ENCODE measurements around the gene TP73.

The TP73 gene

DNA sequence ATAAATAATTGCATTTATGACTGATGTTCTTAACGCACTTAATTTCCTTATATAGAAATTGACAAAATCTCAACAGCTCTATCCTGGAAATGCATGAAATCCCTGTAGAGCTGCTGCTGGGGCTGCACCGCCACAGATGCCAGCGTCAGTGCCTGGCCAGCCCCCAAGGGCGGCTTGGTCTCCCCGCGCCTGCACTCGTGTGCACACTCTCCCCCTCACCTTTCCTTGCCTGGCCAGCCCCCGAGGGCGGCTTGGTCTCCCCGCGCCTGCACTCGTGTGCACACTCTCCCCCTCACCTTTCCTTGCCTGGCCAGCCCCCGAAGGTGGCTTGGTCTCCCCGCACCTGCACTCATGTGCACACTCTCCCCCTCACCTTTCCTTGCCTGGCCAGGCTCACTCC is 16.2 kb upstream of the TP73 start:
- DNase-seq, result no peak

DNA sequence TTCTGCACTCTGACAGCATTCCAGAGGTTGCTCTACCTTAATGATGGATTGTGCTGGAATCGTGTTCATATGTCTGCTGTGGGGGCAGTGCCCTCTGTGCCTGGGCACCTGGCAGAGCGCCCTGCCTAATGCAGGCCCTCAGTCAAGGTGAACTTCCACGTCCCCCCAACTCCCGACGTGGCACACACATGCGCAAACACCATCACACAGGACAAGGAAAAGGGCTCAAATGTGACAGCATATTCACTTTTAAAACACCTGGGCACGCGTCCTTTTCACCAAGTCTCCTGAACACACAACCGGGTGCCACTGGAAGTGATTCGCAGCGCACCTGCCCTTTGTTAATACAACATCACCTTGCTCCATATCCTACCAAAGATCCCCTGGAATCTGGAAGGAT is 15.8 kb upstream of the TP73 start:
- DNase-seq, result no peak

DNA sequence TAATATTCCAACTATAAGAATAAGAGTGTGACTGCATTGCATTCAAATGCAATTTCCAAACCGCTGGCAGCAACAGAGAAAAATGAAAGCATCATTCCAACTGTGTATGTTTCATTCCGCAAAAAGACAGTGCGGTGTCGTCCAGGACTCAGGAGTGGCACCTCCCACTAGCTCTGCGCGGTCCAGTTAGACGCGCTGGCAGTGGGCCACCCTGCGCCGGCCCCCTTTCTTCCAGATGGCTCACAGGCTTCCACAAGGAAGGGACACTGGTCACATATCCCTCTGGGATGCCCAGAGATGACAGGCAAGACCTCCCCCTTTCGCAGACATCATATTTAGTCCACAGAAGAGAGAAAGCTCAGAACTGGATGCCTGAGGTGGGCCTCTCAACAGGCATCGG is 14.3 kb upstream of the TP73 start:
- DNase-seq, result no peak

DNA sequence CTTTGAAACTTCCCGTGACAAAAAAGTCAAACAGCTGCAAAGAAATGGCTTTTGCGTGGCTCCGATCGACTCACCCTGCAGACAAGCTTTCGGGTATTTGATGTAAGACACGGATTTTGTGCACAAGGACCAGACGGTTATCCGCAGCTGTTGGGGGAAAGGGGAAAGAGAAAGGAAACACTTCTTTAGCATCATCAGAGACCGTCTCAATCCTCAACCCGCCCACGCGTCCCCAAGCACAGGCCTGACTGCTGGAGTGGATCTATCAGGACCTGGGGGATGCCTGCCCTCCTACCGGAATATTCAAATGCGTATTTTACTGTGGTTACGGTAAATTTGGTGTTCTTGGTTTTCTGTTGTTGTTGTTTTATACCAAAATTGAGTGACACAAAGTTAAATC is 13.6 kb upstream of the TP73 start:
- no peak for DNase-seq

DNA sequence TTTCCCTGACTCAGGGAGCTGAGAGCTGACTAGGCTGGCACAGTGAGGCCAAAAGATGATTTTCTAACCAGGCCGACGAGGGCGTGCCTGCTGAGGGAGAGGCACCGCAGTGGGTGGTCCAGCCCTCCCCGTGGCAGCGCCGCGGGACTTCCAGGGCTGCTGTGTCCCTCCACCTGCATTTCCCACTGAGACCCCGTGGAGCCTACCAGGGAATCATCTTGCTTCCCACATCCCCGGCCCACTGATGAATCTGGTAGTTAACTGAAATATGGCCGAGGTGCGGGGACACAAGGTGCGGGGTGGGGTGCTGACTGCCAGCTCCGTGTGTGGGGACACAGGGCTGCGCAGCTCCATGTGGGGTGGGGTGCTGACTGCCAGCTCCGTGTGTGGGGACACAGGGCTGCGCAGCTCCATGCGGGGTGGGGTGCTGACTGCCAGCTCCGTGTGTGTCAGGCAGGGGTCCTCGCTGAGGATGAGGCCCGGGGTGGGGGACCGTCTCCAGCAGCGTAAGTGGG is 12.9 kb upstream of the TP73 start:
- DNase-seq, result no peak

DNA sequence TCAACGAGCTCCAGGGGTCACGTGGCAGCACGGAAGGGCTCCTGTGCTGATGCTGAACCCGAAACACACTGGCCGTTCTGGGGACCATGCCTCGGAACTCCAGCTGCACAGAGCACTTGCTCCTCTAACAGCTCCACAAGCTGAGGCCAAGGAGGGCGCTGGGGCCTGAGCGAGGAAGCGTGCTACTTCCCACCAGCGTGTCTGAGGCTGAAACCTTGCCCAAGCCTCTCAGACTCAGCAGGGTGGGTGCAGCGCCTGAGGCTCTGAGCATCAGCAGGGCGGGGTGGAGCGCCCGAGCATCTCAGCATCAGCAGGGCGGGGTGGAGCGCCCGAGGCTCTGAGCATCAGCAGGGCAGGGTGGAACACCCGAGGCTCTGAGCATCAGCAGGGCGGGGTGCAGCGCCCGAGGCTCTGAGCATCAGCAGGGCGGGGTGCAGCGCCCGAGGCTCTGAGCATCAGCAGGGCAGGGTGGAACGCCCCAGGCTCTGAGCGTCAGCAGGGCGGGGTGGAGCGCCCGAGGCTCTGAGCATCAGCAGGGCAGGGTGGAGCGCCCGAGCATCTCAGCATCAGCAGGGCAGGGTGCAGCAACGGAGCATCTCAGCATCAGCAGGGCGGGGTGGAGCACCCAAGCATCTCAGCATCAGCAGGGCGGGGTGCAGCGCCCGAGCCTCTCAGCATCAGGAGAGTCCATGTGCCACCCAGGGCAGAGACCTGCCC is 12.0 kb upstream of the TP73 start:
- no peak for DNase-seq

DNA sequence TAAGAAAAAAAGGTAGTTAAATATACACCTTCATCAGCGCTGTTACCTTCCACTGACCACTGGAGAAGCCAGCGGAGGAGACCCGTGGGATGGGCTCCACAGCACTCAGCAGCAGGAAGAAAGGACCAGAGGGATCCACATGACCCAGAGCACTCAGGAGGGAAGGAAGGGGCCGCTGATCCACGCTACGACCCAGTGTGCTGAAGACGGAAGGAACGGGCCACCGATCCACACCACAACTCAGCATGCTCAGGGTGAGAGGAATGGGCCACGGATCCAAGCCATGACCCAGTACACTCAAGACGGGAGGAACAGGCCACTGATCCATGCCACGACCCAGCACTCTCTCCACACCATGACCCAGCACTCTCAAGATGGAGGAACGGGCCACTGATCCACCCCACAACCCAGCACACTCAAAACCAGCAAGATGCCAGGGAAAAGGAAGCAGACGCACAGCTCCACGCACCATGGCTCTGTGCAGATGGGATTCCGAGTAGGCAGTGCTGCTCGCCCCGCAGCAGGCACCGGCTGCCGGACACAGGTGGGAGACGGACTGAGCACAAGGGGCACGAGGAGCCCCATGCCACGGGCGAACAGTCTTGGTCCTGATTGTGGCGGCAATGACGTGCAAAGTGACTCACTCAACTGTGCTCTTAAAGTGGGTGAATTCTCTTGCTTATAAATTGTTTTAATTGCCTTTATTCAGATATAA is 11.1 kb upstream of the TP73 start:
- no peak for DNase-seq

DNA sequence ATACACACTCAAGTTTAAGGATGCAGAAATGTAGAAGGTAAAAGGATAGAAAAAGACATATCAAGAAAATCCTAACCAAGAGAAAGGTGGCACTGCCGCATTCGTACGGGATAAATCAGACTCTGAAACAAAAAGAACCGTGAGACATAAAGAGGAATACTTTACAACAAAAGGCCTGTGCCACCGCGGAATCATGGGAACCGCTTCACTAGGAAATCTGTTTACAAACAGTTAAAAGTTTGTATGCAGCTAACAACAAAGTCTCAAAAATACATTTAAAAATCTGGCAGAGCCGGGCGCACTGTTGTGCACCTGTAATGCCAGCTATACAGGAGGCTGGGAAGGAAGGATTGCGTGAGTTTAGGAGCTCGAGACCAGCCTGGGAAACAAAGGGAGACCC is 10.5 kb upstream of the TP73 start:
- DNase-seq, result no peak

DNA sequence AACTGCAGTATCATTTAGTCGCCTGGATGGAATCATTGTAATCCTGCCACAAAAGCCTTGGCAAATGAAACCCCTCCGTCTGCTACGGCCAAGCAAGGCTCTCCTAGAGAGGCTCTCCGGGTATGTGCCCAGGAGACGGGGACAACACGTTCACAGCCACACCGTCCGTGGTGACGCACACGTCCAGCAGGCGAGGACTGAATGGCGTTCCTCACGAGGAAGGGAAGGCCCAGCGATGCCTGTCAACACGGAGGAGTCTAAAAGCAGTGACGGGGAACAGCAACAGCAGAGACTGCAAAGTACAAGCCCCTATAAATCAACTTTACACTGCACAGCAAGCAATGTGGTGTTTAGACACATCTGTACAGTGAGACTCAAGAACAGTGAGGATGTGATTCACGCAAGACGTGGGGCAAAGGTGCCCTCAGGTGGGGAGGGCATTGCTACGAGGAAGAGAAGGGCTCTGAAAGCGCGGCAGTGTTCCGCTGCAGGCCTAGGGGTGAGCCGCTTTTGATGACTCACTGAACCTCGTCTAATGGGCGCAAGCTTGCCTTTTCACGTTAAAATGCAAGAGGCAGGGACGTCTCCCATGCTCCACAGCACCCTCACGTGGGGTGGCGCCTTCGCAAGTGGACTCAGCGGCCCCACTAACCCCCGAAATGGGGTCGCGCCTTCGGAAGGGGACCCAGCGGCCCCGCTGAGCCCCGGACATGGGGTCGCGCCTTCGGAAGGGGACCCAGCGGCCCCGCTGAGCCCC is 9.2 kb upstream of the TP73 start:
- no peak for DNase-seq

DNA sequence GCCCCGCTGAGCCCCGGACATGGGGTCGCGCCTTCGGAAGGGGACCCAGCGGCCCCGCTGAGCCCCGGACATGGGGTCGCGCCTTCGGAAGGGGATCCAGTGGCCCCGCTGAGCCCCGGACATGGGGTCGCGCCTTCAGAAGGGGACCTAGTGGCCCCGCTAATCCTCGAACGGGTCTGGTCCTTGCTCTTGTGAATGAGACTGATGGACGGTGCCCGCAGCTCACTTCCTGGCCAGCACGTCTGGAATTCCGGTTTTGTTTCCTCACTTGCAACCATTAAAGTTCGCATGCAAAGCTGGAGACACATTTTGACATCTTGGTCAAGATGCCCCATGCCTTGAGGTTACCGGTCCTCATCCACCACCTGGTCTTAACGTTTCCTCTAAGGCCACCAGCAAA is 8.0 kb upstream of the TP73 start:
- no peak for DNase-seq

DNA sequence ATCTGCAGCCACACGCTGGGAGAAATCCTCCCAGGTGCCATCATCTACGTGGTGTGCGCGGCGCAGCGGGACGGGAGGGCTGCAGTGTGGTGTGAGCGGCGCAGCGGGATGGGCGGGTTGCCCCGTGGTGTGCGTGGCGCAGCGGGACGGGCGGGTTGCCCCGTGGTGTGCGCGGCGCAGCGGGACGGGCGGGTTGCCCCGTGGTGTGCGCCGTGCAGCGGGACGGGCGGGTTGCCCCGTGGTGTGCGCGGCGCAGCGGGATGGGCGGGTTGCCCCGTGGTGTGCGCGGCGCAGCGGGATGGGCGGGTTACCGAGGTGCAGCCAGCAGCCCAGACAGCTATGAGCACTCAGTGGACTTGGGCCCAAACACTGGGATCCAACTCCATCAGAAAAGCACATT is 7.1 kb upstream of the TP73 start:
- DNase-seq, result no peak

DNA sequence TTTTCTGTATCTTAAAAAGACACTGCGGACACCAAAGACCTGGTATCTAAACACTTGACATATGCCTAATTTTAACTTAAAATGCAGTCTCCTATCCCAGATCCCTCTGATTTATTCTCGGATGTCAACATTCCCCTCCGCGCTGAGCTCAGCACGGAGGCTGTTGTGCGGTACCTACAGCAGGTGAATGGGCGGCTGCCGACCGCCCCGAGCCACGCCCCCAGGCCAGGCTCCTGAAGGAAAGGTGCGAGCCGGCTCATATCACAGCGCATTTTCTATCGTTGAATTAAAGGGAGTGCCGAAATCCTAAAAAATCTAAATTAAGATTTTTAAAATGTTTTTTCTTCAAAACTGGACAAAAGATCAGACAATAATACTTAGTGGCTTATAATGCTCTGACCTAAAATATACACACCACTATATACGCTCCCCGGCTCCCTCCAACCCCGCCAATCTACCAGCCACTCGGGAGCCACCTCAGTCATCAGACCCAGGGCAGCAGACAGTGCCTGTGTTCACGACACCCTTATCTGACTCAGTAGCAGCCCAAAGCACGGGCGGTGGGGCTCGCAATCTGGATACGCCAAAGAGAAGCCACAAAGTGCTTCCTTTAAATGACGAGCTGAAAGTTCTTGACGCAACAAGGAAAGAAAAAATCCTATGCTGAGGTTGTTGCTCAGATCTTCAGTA is 6.5 kb upstream of the TP73 start:
- no peak for DNase-seq

DNA sequence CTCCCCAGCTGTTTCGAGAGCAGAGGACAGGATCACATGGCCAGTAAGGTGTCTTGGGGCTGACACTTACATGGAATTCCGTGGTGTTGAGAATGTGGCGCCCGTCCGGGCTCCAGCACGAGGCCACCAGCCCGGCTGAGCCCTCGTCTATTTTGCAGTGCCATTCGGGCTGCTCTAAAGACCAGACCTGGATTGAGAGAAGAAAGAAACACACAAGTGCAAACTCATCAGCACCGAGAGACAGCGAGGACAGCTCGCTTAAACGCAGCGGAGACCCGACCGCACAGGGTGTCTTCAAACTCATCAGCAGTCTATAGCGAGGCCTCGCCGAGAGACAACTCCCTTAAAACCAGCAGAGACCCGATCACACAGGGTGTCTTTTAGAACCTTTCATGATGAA is 5.7 kb upstream of the TP73 start:
- DNase-seq, result no peak

DNA sequence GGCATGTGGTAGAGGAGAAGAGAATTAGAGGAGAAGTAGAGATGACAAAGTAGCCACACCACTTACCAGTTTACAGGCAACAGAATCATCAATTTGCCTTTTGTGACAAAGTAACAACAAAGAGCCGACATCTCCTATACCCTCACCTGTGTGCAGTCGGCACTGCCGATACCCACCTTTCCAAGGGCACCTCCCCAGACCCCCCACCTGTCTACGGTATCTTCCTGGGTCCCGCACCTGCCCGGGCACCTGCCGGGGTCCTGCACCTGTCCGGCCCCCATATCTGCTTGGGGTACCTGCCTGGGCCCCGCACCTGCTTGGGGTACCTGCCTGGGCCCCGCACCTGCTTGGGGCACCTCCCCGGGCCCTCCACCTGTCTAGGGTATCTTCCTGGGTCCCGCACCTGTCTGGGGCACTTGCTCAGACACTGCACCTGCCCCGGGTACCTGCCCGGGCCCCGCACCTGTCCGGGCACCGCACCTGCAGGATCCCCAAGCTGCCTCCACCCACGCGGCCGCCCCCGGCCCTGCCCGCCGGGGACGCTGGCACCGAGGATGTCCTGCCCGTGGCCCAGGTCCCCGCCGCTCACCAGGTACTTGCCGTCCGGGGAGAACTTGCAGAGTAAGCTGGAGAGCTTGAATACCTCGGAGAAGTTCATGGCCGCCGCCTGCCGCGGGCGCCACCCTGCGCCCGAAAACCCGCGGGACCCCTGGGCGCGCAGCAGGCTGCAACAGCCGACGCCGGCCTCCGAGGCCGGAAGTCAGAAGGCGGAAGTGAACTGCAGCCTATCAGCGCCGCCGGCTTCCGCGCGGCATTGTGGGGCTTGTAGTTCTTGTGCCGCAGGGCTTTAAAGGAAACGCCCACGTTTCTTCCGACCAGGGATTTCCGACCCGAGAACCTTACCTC is 2.7 kb upstream of the TP73 start, which contains the start of gene WRAP73:
TSS of gene WRAP73 (minus strand) at position 762 of the 906 bp plus-strand sequence. CDS start at position 658, 104 bp downstream.
- peak; percentile 73 for DNase-seq

DNA sequence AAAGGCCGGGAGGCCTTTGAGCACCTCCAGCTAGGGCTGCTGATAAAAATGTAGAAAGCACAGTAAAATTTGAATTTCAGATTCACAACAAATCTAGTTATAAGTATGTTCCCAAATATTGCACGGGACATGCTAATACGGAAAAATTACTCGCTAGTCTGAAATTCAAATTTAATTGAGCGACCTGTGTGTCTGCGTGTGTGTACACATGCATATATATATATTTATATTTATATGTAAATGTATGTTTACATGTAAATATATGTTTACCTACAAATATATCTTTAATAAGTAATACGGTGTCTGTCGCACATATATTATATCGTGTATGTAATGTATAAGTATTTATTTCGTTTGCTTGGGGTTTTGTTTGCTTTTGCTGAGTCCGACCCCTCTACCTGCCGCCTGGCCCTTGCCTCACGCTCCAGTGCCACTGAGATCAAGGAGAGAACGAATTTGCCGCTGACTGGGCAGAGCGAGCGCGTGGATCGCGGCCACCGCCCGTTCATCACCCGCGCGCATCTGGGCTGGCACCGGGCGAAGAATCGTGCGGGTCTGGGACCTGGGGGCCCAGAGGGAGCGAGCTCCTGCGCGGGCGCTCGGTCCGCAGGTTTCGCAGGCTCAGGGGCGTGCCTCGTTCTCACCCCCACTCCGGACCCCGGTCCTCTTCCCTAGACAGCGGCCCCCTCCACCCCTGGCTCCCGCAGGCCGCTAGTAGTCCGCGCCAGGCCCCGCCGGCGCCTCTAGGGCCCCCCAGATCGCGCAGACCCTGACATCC is 1.9 kb upstream of the TP73 start:
- no peak for DNase-seq

DNA sequence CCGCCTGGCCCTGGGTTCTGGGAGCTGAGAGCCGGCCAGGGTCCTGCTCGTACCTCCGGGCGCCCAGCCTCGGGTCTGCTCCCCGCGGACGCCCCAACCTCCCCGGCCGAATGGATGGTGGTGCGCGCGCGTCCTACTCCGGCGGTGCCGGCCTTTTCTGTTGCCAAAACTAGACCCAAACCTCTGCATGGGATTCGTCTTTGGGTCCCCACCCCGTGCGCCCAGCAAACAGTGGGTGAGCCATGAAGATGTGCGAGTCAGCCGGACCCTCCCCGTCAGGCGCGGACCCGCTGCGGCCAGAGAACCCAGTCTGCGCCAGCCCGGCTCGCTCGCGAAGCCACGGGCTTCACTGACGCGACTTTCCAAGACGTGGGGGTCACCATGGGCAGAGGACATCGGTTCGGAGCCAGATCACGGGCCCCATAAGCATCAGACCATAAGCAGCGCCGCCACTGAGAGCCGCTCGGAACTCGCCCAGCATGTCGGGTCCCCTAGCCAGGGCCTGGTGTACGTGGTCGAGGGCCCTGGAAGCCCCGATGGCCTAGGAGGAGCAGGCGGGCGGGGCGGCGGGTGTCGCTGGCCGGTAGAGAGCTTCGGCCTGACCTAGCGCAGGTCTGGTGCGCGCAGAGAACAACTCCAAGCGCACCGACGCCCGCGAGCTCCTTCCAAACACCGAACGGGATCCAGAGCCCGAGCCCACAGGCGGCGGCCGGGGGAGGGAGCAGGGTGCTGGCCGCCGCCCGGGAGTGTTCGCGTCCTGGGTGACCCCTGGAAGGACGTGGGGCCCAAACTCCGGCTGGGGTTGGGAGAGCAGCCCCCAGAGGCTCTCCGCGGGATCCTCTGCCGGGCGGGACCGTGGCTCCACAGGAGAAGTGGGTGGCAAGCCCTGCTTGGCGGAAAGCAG is 1.0 kb upstream of the TP73 start:
- no peak for DNase-seq

DNA sequence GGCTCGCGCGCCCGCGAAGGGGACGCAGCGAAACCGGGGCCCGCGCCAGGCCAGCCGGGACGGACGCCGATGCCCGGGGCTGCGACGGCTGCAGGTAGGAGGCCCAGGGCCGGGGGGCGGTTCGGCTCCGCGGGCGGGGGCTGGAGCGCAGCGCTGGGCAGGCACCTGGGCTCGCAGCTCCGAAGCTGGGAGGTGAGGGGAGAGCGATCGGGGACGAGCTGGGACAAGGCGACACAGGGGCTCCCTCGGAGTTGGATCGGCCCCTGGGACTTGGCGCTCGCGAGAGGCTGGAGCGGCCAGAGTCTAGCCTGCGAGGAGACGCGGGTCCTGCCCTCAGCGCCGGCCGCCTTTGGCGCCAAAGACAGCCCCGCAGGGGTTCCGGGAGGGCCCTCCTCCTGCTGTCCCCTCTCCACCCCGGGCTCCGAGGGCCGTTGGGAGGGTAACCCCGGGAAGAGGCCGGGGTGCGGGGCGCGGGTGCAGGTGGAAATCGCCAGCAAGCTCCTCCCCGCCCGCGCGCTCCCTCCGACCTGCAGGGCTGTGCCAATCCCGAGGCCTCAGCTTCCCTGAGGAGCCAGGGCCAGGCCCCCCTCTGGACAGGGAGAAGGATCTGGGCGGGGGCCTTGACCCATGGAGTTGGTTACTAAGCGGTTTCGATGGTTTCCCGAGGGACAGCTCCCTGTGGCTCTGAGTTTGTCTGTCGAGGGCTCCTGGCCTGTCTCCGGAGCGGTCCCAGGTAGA is 401 bp downstream of the TP73 start:
- no peak for DNase-seq

DNA sequence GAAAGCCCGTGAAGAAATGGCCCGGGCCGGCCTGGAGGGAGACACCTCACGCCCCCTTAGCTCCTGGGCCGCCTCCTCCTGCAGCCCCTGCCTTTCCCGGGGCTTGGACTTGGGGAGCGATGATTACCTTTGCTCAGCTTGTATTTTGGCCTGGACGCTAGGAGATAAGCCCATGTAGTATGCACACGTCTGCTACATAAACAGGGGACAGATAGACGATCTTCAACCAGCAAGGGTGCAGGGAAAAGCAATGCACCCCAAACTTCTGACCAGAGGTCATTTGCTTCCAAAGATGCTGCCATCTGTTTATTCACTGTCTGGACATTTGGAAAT is 936 bp downstream of the TP73 start:
- no peak for DNase-seq

DNA sequence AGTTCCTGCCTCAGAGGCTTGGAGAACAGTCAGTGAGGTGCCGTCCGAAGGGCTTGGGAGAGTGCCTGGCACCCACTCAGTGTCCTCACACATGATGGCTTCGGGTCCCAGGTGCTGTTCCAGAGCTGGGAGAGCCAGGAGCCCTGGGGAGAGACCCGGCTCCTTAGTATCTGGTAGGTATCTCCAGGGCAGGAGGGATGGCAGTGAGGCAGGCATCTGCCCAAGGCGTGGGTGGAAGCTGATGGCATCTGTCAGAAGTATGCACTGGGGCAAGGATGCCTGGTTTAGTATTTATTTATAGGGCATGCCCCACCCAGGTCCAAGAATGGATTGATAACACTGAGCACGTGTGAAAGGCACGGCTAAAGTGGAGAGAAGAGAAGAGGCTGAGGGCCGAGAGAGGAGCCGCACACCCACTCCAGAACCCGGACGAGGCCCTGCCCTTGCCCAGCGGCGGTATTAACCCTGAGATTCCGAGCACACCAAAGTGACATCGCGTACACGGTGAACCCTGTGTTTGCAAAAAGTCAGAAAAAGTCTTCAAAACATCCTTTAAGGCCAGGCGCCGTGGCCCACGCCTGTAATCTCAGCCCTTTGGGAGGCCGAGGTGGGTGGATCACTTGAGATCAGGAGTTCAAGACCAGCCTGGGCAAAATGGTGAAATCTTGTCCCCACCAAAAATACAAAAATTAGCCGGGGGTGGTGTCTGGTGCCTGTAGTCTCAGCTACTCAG is 2.4 kb downstream of the TP73 start:
- DNase-seq, result no peak

Data from SIG-M5 (cell line).